Measurements from ENCODE around the gene MTHFD1L. TPM values are rescaled to one million over a fixed set of nuclear protein-coding genes. Genes with fewer than 3 reads are reported as not detected.

MTHFD1L gene
- total RNA-seq, 4 donors from 2014 or later: 3.3 to 7.8 (median 3.8) TPM

- TF ChIP-seq CTCF (IDR thresholded peaks at IDR 0.05; ENCODE audit: low read depth): no peak
Measured at GRCh38 chr6:151056230-151056907, 190.9 kb downstream of the MTHFD1L start.

GRCh38 chr6:151057061-151057460 is 191.6 kb downstream of the MTHFD1L start:
- TF ChIP-seq CTCF (IDR thresholded peaks at IDR 0.05; ENCODE audit: low read depth): no peak

DNA sequence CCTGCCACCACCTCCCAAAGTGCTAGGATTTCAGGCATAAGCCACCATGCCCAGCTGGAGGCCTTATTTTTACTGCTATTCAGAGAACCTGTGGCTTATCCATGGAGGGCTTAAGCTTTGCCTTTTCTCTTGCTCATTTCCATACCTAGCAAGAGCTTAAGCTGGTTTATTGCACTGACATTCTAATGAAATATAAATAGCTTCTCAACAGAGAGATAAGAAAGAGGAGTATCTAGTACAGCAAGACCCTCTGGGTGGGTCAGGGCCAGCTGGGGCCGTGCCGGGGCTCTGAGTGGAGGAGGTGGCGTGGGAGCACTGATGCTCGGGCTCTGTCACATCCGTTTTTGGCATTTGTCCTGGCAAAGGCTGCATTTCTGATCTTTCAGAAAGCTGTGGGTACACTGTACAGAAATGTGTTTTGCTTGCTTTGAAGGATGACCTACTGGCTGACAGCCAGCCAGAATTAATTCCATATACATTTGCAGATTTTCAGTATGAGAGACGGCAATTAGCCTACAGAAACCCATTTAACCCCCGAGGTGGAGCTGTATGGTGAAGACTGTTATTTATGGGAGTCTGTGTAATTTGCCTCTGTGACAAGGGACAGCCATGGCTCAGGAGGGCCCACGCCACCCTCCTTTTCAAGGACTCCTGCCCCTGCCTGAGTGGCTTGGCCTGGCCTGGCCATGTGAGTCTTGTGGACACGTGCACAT is 192.7 kb downstream of the MTHFD1L start:
- TF ChIP-seq CTCF (IDR thresholded peaks at IDR 0.05; ENCODE audit: low read depth): no peak

DNA sequence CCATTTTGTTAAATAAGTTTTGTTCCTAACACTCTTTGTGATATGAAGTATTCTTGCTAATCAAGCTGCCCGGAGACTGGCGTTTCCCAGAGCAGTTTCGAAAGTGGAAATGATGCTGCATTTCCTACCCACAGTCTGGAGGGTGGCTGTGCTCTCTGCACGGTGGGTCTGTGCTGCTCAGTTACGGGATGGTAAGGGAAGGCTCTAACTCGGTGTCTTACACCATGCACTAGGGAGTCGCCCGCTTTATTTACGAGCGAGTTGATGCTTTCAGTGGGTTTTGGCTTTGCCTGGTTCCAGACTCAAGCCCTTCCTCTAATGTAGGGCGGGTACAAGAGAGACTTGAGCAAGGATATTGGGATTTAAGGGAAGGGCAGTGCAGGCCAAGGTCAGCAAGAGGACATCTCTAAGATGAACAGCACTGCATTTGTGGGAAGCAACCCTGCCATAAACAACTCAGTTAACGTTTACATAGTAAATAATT is 194.2 kb downstream of the MTHFD1L start:
- no peak for TF ChIP-seq CTCF (IDR thresholded peaks at IDR 0.05; ENCODE audit: low read depth)

DNA sequence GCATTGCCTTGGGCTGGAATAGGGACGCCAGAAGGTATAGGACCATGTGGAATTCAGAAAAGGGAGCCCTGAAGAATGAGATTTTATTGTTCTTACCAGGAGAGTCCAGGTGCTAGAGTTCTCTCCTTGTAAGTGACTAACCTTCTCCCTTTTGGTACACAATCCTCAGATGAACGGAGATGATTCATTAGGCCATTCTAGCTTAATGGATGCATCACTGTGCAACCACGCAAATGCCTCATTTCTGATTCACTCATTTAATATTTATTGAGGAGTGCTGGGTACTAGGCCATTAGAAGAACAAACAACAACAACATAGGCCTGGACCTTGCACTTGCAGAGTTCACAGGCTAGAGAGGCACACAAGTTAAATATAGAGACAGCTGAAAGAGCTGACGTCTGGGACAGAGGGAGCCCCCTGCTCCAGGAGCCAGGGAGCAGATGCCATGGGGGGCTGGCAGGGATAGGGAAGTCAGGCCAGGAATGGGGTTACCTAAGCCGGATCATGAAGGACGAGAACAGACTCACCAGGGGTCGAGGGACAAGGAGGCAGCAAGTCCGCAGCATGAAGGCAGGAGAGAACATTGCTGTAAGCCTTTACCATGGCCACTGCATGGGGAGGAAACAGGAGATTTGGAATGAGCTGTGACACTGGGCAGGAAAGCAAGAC is 194.7 kb downstream of the MTHFD1L start:
- TF ChIP-seq CTCF (IDR thresholded peaks at IDR 0.05; ENCODE audit: low read depth): no peak

DNA sequence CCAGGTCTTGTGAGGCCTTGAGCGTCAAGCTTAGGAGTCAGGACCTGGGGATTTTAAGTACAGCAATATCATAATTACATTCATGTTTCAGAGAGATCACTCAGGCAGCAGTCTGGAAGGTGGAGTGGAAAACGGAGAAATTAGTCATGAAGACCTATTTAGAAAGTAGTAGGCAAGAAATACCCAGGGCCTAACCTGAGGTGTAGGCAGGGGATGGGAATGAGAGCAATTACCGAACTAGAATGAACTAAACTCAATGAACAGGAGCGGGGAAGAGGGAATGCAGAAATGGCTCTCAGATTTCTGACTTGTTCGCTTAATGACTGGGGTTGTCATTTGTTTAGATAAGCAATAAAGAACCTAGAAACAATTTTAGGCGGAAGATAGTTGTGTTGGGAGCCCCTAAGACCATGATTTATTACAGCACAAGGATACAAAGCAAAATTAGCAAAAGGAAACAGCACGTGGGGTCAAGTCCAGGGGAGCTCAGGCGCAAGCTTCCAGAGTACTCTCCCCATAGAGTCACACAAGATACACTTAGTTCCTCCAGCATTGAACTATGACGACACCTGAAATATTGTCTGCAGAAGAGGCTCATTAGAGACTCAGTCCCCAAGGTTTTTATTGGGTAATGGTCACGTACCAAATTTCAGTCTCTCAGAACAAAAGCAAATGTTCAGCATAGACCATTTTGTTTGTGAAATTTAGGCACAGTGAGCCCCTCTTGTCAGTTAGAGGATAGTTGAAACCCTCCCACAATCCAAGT is 195.4 kb downstream of the MTHFD1L start:
- TF ChIP-seq CTCF (IDR thresholded peaks at IDR 0.05; ENCODE audit: low read depth): no peak
